Posterior vena cava (tissue), 2 donors: ENCODE results near the gene TACC2. TPM values are rescaled to one million over a fixed set of nuclear protein-coding genes. Genes with fewer than 3 reads are reported as not detected.

Experiments used
- DNase-seq: peaks from one replicate; pipeline ENCODE4 v3.0.0-alpha.2; 2020; ENCODE audit warnings: low spot score
- intact Hi-C, 2 donors: fragments of 100-400 bp; cut with DNase I; formaldehyde crosslinking; loops; one replicate each; pipeline versions ENCODE4 v1.14.1 to v1.14.2; 2022 to 2023
- total RNA-seq, 2 donors: library from RNA; stranded (reverse); fragmentation: NEBNext Ultra II Directional; extraction: Animal tissue kit (Norgen Biotek cat#: 25700); gene quantifications; one replicate each; pipeline ENCODE4 v1.2.1, GENCODE V29; 2021
- donor health status: DM: yes; HTN: yes; CAD: no.
- donor health status: DM: yes; HTN: yes; CAD: no.

Gene TACC2
- total RNA-seq, 2 donors from 2014 or later: 54.6 to 75.8 TPM

DNA sequence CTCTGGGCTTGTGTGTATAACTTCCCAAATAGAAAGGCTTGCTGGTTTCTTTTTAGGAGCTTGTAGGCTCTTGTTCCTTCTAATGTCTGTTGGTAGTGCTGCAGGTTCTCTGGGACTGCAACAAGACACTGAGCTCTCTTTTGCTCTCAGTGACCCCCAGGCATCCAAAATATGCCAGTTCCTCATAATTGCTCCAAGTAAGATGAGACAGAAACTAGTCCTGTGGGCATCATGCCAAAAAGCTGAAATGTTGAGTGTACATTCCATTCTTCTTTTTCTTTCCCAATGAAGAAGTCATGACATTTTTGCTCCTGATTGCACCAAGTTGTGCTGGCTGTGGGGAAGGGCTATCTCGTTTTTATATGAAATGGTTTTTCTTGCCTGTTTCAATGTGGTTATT, 275.0 kb downstream of the TACC2 start:
- intact Hi-C loops: loop anchor here in 1 of 2 donors (10.0 kb wide), 1 partner anchor 119 kb away; no protein-coding TSS in a partner anchor
- DNase-seq: no peak

DNA sequence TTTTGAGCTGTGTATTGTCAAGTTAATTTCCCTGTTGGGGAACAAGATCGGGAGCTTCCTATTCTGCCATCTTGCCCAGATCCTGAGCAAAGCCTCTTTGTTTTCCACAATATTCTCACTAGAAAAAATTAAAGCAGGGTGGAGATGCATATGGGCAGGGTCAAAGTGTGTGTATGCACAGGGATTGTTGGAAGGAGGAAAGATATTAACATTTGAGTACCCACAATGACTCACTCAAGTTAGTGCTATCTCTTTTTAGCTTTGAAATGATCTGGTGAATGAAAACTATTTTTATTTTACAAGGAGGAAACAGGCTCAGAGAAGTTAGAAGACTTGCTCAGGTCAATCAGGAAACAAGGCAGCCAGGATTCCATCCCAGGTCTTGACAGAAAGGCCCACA, 275.5 kb downstream of the TACC2 start:
- intact Hi-C loops: loop anchor here in 1 of 2 donors (10.0 kb wide), 1 partner anchor 120 kb away; no protein-coding TSS in a partner anchor
- DNase-seq: no peak

DNA sequence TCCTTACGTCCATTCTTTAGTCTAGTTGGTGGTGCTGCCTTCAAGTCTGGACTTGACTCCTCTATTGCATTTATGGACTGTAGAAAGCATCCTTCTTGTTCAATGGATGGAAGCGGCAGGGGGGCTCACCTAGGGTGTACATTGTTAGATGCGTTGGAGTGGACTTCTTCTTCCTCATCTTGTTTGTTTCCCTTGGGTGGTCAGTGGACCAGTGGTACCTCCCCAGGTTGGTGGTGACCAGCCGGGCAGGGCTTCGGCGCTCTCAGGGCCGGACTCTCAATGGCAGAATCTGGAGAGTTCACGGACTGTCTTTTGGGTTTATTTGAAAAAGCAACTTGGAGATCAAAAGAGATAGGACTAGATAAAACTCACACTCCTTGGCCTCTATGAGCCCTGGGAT, 276.0 kb downstream of the TACC2 start:
- intact Hi-C loops: loop anchor here in 1 of 2 donors (10.0 kb wide), 1 partner anchor 120 kb away; no protein-coding TSS in a partner anchor
- DNase-seq: no peak

DNA sequence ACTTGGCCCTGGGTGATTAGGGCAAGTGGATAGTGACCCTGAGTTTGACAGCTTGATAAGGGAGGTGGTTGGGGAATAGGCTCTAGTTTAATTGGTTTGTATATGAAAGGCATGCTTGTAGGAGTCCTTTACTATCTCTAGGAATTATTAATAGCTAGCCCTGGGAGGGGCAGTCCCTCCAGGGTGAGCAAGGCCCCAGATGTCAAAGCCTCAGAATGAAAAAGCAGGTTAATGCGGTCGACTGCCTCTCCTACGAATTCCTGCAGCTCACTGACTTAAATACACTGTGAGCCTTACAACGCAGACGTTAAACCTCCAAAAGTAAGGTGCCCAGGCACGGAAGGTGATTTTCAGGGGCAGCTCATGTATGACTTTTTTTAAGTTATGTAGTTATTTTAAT, 276.9 kb downstream of the TACC2 start:
- no peak for DNase-seq
- intact Hi-C loops: loop anchor here in 1 of 2 donors (10.0 kb wide), 1 partner anchor 121 kb away; no protein-coding TSS in a partner anchor

DNA sequence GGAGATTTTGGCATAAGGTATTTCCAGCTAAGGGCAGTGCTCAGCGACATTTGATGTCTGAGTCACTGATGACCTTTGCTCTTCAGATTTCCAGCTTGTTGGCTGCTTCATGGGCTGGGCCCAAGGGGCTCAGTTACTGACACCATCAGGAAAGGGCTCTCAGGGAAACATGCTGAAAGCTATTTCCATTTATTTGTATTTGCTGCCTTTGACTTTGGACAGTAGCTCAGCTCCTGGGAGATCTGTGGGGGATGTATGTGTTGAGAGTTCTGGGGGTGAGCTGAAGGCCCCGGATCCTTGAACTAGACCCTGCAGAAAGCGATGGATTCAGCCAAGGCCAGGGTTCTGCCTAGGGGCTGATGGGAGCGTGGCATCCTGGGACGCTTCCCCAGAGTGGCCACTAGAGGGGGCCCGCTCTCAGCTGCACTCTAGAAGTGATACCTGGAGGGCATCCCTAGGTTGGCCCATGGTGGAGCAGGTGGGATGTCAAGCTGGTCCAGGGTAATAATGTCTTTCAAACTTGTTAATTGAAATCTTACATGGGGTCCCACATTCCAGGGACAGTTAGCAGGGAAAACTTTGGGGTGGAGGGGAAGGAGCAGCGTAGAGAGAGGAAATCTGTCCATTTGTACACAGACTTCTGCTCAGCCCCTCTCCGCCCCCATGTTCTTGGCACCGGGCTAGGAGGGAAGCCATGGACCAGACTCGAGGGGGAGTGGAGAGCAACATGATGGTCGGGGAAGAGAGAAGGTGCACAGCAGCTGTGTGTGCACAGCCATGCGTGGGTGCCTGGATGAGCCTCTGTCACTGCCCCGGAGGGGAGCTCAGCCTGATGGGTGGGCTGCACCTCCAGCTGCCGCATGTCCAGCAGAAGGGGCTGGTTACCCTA, 279.1 kb downstream of the TACC2 start:
- intact Hi-C loops: loop anchor here in 1 of 2 donors (10.0 kb wide), 1 partner anchor 123 kb away; no protein-coding TSS in a partner anchor
- DNase-seq: no peak

- DNase-seq: no peak
- intact Hi-C loops: loop anchor here in 1 of 2 donors (10.0 kb wide), 1 partner anchor 124 kb away; no protein-coding TSS in a partner anchor
Observed at GRCh38 chr10:122269059-122269687, 280.2 kb downstream of the TACC2 start.

GRCh38 chr10:122271076-122271475, 282.1 kb downstream of the TACC2 start, which contains the start of gene BTBD16:
TSS of gene BTBD16 (plus strand) at chr10:122271296. CDS start at chr10:122275082, 3,786 bp downstream.
- intact Hi-C loops: no loop called here
- no peak for DNase-seq

- no peak for DNase-seq
- intact Hi-C loops: no loop called here
Observed at GRCh38 chr10:122273966-122274545, 285.1 kb downstream of the TACC2 start.

- no peak for DNase-seq
- intact Hi-C loops: no loop called here
Observed at GRCh38 chr10:122276611-122277208, 287.7 kb downstream of the TACC2 start.

- DNase-seq: no peak
- intact Hi-C loops: no loop called here
Observed at GRCh38 chr10:122277526-122278136, 288.7 kb downstream of the TACC2 start.

GRCh38 chr10:122279725-122280141, 290.8 kb downstream of the TACC2 start:
- peak; percentile 65 for DNase-seq
- intact Hi-C loops: no loop called here

- intact Hi-C loops: no loop called here
- no peak for DNase-seq
Observed at GRCh38 chr10:122280156-122280555, 291.2 kb downstream of the TACC2 start.

DNA sequence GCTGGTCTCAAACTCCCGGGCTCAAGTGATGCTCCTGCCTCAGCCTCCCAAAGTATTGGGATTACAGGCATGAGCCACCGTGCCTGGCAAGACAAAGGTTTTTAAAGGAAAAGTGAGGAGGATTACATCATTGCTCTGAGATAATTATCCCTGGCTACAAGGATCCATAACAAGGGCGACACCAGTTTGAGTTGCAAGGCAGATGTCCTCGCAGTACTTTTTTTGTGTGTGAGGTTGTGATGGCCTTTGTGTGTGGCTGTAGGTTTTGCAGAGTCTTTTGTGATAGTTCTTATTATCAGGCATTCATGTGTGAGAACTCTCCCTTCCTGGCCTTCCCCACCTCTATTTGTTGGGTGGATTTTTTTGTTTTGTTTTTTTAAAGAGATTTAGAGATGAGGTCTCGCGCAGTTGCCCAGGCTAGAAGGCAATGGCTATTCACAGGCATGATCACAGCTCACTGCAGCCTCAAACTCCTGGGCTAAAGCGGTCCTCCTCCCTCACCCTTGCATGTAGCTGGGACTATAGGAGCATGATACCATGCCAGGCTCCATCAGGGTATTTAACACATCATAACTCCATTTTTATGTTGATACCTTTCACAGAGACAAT, 292.2 kb downstream of the TACC2 start:
- intact Hi-C loops: no loop called here
- DNase-seq: no peak

GRCh38 chr10:122281751-122282150, 292.8 kb downstream of the TACC2 start:
- intact Hi-C loops: no loop called here
- no peak for DNase-seq

DNA sequence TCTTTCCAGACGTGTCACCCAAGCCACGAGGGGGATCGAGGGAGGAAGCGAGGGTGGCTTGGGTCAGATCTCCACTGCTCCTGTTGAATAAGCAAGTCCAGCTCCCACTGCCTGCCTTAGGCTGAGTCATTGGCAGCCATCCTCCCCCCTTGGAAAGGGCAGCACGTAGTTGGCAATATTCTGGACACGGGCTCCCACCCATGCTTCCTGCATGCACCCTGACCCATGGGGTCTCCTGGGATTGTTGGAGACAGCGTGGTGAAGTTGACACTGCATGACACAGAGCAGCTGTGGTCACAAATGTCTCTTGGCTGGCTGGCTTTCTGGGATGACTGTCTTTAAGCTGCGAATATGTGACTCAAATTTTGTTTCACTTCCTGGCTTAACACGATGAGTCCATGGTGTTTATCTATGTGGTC, 293.3 kb downstream of the TACC2 start:
- intact Hi-C loops: no loop called here
- DNase-seq: peak; percentile 80

DNA sequence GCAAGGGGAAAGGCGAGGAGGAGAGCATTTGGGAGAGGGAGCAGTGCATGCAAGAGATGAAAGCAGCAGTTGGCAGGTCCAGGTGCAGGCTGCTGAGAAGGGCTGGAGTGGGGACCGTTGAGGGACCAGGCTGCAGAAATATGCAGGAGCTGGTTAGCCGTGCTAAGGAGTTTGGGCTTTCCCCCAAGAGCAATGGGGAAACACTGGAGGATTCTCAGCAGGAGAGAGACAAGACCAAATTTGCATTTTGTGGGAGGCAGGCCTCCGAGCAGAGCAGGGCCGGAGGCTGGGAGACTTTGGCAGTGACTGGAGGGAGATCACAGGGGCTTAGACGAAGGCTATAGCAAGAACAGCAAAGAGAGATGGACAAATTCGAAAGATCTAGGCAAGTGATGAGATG, 293.9 kb downstream of the TACC2 start:
- peak; percentile 64 for DNase-seq
- intact Hi-C loops: no loop called here

DNA sequence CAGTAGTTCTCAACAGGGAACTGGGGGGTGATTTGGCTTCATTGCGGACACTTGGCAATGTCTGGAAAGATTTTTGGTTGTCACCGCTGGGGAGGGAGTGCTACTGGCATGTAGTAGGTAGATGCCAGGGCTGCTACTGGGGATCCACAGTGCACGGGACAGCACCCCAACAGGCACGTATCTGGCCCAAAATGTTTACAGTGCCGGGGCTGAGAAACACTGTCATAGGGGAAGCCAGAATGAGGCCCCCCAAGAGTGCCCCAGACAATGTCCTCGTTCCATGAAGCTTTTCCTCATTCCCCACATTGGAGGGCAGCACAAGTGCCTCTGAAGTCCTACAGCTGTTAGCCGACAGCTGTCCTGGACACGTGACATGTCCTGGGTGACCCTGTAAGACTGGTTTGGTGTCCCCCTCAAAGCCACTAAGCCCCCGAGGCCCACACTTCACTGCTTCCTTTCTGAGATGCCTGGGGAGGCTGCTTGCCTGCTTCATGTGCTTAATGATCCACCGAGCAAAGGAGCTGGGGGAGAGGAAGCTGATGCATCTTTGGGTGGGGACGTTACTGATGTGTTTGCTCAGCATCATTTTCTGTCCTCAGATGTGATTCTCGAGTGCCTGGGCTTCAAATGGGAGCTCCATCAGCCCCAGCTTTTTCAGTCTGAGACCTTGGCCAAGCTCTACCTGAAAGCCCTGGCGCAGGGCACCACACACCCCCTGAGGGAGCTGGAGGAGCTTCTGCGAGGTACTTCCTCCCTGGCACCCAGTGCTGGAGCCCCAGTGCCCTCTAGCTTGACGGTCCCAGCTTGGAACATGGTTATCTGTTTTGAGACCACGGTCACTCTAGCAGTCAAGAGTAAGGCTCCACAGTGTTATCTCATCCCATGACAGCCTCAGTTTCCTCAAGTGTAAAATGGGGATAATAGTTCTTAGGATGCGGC, 296.8 kb downstream of the TACC2 start:
- peak; percentile 67 for DNase-seq
- intact Hi-C loops: no loop called here
